DMS114 treated with DMSO at 0.1 percent for 48 hours (cell line): ENCODE measurements around the gene CACHD1.

Source experiments
- DNase-seq: peaks from one replicate; lab custom pipeline; 2025; ENCODE audit not compliant: unreplicated experiment; lab: John Stamatoyannopoulos, UW

Gene CACHD1

DNA sequence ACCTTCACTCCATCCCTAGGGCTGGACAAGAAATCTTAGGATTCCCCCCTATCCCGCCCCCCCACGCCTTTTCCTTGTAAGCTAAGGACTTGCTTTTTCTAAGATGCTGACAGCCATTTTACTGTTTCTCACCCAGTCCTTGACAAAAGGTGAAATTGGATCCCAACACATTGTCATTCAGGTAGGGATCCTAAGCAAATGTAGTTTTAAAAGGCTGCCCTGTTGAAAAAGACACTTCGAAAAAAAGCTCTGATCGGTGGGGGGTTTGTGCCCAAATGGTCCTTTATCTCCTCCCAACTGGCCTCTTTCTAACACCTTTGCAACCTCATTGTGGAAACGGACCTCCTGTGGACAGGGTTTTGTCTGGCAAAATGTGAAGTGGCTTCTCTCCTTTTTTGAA, 2.9 kb downstream of the CACHD1 start:
- DNase-seq, result no peak

- no peak for DNase-seq
Measured at GRCh38 chr1:64473367-64473766, 3.4 kb downstream of the CACHD1 start.

DNA sequence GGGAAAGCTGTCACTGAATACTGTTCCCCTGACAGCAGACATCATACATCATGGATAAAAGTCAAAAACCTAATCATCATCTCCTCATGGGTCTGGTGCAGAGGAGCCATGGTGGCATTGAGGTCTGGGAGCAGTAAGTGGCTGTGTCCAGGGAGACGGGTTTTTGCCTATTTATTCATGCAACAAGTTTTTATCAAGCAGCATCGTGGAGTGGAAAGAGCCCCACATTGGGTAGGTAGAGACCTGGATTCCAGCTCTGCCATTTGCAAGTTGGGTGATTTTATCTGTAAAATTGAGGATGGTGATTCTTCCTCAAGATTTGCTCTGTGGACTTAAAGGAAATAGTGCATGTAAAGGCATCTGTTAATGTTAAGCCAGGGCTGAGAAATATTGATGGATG, 4.2 kb downstream of the CACHD1 start:
- no peak for DNase-seq

GRCh38 chr1:64474665-64475439, 4.9 kb downstream of the CACHD1 start:
- DNase-seq, result no peak

DNA sequence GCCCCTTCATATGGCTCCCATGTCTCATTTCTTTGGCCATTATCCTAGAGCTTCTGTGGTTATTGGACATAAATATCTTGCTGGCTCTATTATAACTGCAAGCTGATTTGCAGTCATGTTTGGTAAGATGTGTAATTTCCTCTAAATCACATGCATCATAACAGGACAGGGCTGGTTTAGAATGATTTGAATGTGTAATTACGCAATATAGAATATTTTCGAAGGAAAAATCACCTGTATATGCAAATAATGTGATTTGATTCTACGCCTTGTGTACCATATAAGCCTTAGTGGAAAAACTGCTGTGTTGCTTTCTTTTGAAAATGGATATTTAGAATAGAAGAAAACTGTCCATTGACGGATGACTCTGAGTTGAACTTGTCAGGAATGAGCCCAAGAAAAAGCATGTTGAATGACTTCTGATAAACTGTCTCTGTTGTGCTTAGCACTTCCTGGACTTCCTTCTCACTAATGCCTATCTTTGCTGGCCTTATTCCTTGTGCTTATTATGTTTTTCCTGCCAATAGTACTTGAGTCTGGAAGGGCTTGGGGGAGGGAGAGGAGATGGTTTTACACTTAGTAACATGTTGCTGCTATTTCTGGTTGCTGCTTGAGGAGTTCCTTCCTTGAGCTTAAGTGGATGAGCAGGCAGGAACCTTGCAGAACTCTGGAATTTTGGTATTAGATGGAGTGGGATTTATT, 6.5 kb downstream of the CACHD1 start:
- DNase-seq, result no peak

DNA sequence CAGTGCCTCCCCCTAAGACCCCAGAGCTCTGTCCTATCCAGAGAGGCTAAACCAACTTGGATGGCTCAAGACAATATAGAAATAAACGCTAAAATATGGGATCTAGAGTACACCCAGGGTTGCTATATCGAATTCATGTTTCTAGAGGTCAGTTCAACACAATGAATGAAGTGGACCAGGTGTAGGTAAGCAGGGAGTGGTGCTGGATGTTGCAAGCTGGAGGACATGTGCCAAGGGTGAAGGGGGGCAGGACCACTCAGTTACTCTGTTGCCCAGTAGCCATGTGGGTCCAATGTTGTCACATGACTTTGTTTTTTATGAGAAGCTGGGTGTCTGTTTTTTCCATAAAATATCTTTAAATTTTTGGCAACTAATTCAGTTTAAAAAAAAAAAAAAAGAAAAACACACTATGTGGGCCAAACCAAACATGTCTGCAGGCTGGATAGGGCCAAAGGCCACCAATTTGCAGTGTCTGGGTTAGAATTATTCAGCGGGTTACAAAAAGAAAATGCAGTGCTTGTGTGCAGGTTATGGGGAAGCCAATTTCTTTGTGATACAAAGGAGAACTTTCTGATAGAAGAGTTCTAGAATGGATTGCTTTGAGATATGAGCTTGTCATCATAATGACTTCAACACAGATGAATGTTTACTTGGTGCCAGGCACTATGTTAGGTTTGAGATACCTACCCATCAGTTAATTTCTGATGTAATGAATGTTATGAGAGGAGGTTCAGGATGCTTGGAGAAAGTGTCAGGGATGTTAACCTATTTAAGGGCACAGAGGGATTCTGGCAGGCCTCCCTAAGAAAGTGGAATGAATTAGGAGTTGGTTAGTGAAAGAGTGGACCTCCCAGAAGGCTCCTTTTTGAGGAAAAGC, 8.9 kb downstream of the CACHD1 start:
- DNase-seq, result no peak

GRCh38 chr1:64479874-64480273, 9.9 kb downstream of the CACHD1 start:
- DNase-seq, result no peak

DNA sequence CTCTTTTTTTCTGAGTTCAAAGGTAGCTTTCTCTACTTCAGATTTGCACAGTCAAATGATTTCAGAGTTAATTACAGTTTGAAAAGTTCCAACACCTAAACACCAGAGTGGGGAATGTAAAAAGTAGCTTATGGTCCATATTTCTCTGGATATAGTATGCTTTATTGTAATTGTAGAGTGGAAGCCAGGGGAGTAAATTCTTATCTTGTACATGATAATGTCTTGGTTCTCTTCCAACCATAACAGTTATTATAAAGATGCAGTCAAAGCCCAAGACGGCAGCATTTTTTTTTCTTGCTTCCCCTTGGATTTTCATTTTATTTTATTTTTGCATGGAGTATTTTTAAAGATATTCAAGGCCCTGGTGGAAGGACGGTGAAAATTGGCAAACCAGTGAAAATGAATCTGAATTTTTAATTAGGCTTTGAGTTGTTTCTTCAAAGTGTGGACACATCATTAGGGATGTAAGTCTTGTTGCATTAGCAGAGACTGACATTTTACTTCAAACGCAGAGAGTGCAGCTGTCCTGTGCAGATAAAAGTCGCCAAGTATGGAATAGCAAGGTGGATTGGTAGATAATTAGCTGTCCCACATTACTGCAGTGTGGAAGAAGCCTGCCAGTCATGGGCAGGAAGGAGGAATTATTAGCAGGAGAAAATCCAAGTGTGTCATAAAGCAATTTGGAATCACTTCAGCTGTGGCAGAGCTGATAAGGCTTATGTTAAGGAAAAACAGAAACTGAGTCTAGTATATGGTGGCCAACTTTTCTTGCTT, 11.3 kb downstream of the CACHD1 start:
- DNase-seq, result no peak

DNA sequence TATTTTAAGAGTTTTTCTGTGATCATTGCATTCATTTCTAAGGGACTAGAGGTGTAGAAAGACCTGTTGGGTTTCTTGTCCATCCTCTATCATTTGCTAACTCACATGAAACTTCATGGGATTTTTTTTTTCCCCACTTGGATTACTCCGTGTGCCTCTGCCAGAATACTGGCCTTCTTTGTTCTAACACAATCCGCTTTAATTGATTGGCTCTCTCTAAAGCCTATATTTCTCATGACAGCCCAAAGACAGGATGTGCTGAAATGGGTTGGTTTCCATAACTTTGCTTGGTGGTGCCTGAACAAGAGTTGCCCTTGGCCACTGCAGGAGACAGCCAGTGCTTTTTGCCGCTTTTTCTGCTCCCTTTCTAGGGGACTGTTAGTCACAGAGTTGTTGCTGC, 12.2 kb downstream of the CACHD1 start:
- no peak for DNase-seq

DNA sequence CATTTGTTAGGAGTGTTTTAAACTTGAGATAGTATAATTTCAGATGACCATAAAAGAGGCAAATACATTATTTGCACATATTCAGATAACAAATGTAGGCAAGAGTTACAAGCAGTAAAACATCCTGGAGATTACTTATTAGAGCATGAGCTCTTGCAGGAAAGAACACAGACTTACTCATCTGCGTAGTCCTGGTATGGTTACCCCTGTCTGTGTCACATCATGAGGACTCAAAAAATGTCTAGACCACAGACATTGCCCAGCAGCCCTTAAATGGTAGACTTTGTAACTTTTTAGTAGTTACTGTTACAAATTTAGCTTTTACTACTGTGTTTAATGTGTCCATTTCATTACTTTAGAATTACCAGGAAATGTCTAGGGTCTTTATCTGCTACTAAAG, 12.8 kb downstream of the CACHD1 start:
- DNase-seq, result no peak

GRCh38 chr1:64483731-64484414, 13.9 kb downstream of the CACHD1 start:
- no peak for DNase-seq

- no peak for DNase-seq
Measured at GRCh38 chr1:64484651-64485050, 14.7 kb downstream of the CACHD1 start.

DNA sequence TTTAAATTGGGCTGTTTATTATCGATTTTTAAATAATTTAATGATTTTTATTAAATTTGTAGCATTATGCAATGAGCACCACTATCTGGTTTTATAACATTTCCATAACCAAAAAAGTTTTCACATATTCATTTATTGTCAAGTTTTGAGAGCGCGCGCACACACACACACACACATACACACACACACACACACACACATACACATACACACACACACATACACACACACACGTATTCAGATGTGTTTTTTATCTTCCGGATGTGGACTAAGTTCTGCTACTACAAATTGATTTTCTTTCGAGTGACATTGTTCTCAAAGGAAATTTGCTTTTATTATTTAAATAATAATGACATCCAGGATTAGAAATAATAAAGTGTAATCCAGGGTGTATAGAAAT, 16.3 kb downstream of the CACHD1 start:
- DNase-seq, result no peak

DNA sequence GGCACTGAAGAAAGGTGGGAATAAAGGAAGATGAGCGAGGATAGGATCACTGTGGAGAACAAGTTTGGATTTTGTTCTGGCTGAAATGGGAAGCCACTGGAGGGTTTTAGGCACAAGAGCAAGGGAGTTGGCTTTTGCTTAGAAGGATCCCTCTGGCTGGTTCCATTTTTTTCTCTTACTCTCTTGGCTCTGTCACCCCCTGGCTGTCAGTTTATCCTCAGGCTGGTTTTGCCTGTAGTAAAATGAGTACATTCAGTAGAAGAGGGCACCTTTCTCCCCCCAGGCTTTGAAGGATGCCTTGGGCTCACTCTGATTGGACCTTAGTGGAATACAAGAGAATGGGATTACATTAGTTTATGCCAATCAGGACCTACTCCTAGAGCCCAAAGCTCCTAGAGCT, 17.1 kb downstream of the CACHD1 start:
- DNase-seq, result no peak

- DNase-seq, result no peak
Measured at GRCh38 chr1:64488862-64489261, 18.9 kb downstream of the CACHD1 start.

- DNase-seq, result no peak
Measured at GRCh38 chr1:64489707-64490106, 19.8 kb downstream of the CACHD1 start.

DNA sequence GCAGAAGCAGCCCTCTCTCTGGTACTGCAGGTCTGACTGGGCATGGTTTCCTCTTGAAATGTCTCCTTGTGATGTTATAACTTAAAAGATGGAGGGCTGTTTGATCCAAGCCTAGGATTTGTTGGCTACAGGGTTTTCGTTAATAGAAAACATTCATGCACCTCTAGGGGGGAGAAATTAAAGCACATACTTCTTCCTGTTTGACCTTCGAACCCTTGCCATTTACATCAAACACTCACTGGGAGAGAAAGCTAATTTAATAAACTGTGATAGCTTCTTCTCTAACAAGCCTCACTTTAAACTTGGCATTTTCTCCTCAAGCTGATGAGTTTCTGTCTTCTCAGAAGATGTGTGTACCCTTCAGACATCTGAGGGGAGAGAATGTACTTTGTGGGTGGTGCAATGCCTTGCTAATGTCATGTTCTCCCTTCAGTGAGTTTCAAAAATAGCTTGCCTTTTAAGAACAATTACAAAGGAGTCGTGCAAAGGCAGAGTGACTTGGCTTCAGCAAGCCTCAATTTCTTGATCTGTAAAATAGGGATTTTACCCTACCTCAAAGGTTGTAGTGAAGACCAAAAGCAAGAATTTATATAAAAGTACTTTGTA, 20.4 kb downstream of the CACHD1 start:
- no peak for DNase-seq

DNA sequence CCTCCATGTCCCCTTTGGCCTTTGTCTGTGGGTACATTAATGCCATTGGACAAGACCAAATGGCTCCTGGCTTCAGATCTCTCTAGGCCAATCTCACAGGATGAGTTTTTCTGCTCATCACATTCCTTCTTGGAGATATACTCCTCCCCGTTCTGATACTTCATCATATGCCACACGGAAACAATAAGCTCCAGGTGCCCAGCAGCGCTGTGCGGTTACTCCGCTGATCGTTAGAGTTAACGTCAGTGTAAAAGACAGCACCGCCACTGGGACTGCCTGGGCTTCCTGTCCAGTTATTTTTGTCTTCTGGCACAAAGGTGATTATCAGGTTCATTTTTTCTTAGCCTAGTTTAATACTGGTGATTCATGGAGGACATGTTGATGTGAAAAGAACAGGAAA, 22.5 kb downstream of the CACHD1 start:
- no peak for DNase-seq

GRCh38 chr1:64493831-64494230, 23.9 kb downstream of the CACHD1 start:
- no peak for DNase-seq

GRCh38 chr1:64494659-64495058, 24.7 kb downstream of the CACHD1 start:
- no peak for DNase-seq
